ENCODE data around the gene GRK1. TPM values are rescaled to one million over a fixed set of nuclear protein-coding genes. Genes with fewer than 3 reads are reported as not detected.

Gene GRK1
- total RNA-seq, 1 experiment from 2014 or later, result not detected

- no peaks in the 10 kb centered on the region for H3K36me3 ChIP-seq
- no peak for DNase-seq
Observed at GRCh38 chr13:113775451-113776145, 108.6 kb downstream of the GRK1 start.

GRCh38 chr13:113776231-113777125 lies 109.5 kb downstream of the GRK1 start:
- H3K27me3 ChIP-seq, result no peaks in the 10 kb centered on the region
- H3K4me1 ChIP-seq, result no peaks in the 10 kb centered on the region
- H3K9me3 ChIP-seq (replicated peaks), result no peaks in the 10 kb centered on the region; the same call in 1 of the 2 replicates
- DNase-seq, result peak; percentile 37 to 56
- H3K4me3 ChIP-seq, result no peak overlapping the region
- H3K27ac ChIP-seq, result no peak overlapping the region
- no peaks in the 10 kb centered on the region for H3K36me3 ChIP-seq

More at GRCh38 chr13:113775451-113776145, 108.6 kb downstream of the GRK1 start:
- Histone ChIP-seq H3K4me1 (no peaks in the 10 kb centered on the region), H3K9me3 (replicated peaks) (no peaks in the 10 kb centered on the region; the same call in 1 of the 2 replicates), H3K27ac (no peak overlapping the region), H3K27me3 (no peaks in the 10 kb centered on the region), H3K4me3 (no peak overlapping the region)

GRCh38 chr13:113777311-113778260 lies 110.6 kb downstream of the GRK1 start:
- peak; percentile 44 to 57 for DNase-seq
- no peak overlapping the region for H3K27ac ChIP-seq
- H3K27me3 ChIP-seq, result no peaks in the 10 kb centered on the region
- H3K9me3 ChIP-seq (replicated peaks), result no peaks in the 10 kb centered on the region
- no peaks in the 10 kb centered on the region for H3K36me3 ChIP-seq
- H3K4me1 ChIP-seq, result no peaks in the 10 kb centered on the region
- H3K4me3 ChIP-seq, result no peak overlapping the region

GRCh38 chr13:113781571-113781970 lies 114.6 kb downstream of the GRK1 start:
- Histone ChIP-seq H3K4me3 (no peak overlapping the region), H3K27ac (no peak overlapping the region), H3K36me3 (no peaks in the 10 kb centered on the region), H3K27me3 (no peaks in the 10 kb centered on the region), H3K4me1 (no peaks in the 10 kb centered on the region), H3K9me3 (replicated peaks) (no peaks in the 10 kb centered on the region)
- DNase-seq, result no peak

GRCh38 chr13:113782472-113782871 lies 115.5 kb downstream of the GRK1 start:
- H3K36me3 ChIP-seq, result no peaks in the 10 kb centered on the region
- no peak overlapping the region for H3K27ac ChIP-seq
- H3K9me3 ChIP-seq (replicated peaks), result no peaks in the 10 kb centered on the region
- no peaks in the 10 kb centered on the region for H3K27me3 ChIP-seq
- DNase-seq, result no peak
- no peak overlapping the region for H3K4me3 ChIP-seq
- no peaks in the 10 kb centered on the region for H3K4me1 ChIP-seq

- no peak for DNase-seq
- Histone ChIP-seq H3K4me3 (no peak overlapping the region), H3K27me3 (no peaks in the 10 kb centered on the region), H3K9me3 (replicated peaks) (no peaks in the 10 kb centered on the region), H3K4me1 (no peaks in the 10 kb centered on the region), H3K27ac (no peak overlapping the region), H3K36me3 (no peaks in the 10 kb centered on the region)
Observed at GRCh38 chr13:113783200-113783881, 116.3 kb downstream of the GRK1 start.

- H3K9me3 ChIP-seq (replicated peaks), result no peaks in the 10 kb centered on the region
- H3K4me3 ChIP-seq, result no peak overlapping the region
- H3K4me1 ChIP-seq, result no peaks in the 10 kb centered on the region
- H3K27me3 ChIP-seq, result no peaks in the 10 kb centered on the region
- H3K27ac ChIP-seq, result no peak overlapping the region
- DNase-seq, result no peak
- no peaks in the 10 kb centered on the region for H3K36me3 ChIP-seq
Observed at GRCh38 chr13:113783966-113784644, 117.1 kb downstream of the GRK1 start.

- no peak overlapping the region for H3K27ac ChIP-seq
- no peak for DNase-seq
- no peak overlapping the region for H3K4me3 ChIP-seq
- no peaks in the 10 kb centered on the region for H3K9me3 ChIP-seq (replicated peaks)
- H3K27me3 ChIP-seq, result no peaks in the 10 kb centered on the region
- H3K36me3 ChIP-seq, result no peaks in the 10 kb centered on the region
- H3K4me1 ChIP-seq, result no peaks in the 10 kb centered on the region
Observed at GRCh38 chr13:113784645-113785024, 117.6 kb downstream of the GRK1 start.

GRCh38 chr13:113785051-113786010 lies 118.3 kb downstream of the GRK1 start:
- H3K27ac ChIP-seq, result no peak overlapping the region
- DNase-seq, result no peak
- no peaks in the 10 kb centered on the region for H3K9me3 ChIP-seq (replicated peaks)
- no peaks in the 10 kb centered on the region for H3K4me1 ChIP-seq
- no peaks in the 10 kb centered on the region for H3K36me3 ChIP-seq
- no peaks in the 10 kb centered on the region for H3K27me3 ChIP-seq
- H3K4me3 ChIP-seq, result no peak overlapping the region

GRCh38 chr13:113786262-113786841 lies 119.3 kb downstream of the GRK1 start:
- no peaks in the 10 kb centered on the region for H3K36me3 ChIP-seq
- H3K27ac ChIP-seq, result no peak overlapping the region
- DNase-seq, result no peak
- no peaks in the 10 kb centered on the region for H3K9me3 ChIP-seq (replicated peaks)
- no peaks in the 10 kb centered on the region for H3K4me1 ChIP-seq
- H3K4me3 ChIP-seq, result no peak overlapping the region
- no peaks in the 10 kb centered on the region for H3K27me3 ChIP-seq
